PC-3 (cell line): ENCODE results near the gene CCNT1. TPM values are rescaled to one million over a fixed set of nuclear protein-coding genes. Genes with fewer than 3 reads are reported as not detected.

Experiments used
- ATAC-seq: fragments of 200-7000 bp; cut with Tn5 transposase; 2 replicates; pipeline ENCODE4 v1.9.1; 2020; ENCODE audit warnings: mild to moderate bottlenecking, moderate library complexity
- BruUV-seq: library from RNA; stranded (reverse); fragments of 400-500 nt; replicated peaks from 2 replicates; lab custom pipeline; 2021; lab: Mats Ljungman, UMichigan
- CTCF ChIA-PET: fragments of 300-600 bp; sonication (Branson Sonifier 250); formaldehyde crosslinking; loops from one replicate; lab custom pipeline; 2022; ENCODE audit warnings: antibody characterized with exemption; lab: Charles Lee
- POLR2A ChIA-PET: fragments of 300-600 bp; sonication (Branson Sonifier 250); formaldehyde crosslinking; loops from one replicate; lab custom pipeline; 2022; ENCODE audit warnings: antibody characterized with exemption; ENCODE audit not compliant: unreplicated experiment; lab: Charles Lee
- DNase-seq: peaks from one replicate; pipeline ENCODE4 v3.0.0-alpha.2; 2015
- H2AFZ ChIP-seq: fragments of 300-600 bp; sonication (generic); 2 replicates; pipeline ENCODE4 v1.6.0; 2016; ENCODE audit warnings: antibody characterized with exemption, low read length
- H3F3A ChIP-seq: fragments of 300-600 bp; sonication (generic); one replicate; pipeline ENCODE4 v1.6.0; 2017; ENCODE audit warnings: antibody characterized with exemption, low read length, control low read depth, mild to moderate bottlenecking; ENCODE audit not compliant: unreplicated experiment
- H3K27ac ChIP-seq: fragments of 300-600 bp; sonication (generic); 2 replicates; pipeline ENCODE4 v1.5.1; 2016; ENCODE audit warnings: mild to moderate bottlenecking, low read length
- H3K27me3 ChIP-seq: fragments of 300-600 bp; sonication (generic); 2 replicates; pipeline ENCODE4 v1.6.1; 2016; ENCODE audit warnings: low read length, mixed read lengths
- H3K36me3 ChIP-seq: fragments of 300-600 bp; sonication (generic); 2 replicates; pipeline ENCODE4 v1.6.1; 2016; ENCODE audit warnings: low read depth, mixed run types, low read length, mixed read lengths
- H3K4me1 ChIP-seq: fragments of 300-600 bp; sonication (generic); 2 replicates; pipeline ENCODE4 v1.5.1; 2016; ENCODE audit warnings: low read length; ENCODE audit not compliant: insufficient read depth
- H3K4me2 ChIP-seq: fragments of 300-600 bp; sonication (generic); 2 replicates; pipeline ENCODE4 v1.6.0; 2016; ENCODE audit warnings: low read length
- H3K4me3 ChIP-seq: fragments of 300-600 bp; sonication (generic); 2 replicates; pipeline ENCODE4 v1.5.1; 2016; ENCODE audit warnings: mild to moderate bottlenecking, low read length, mixed read lengths
- H3K79me2 ChIP-seq: fragments of 300-600 bp; sonication (generic); 2 replicates; pipeline ENCODE4 v1.6.1; 2017; ENCODE audit warnings: low read length, mixed read lengths
- H3K9ac ChIP-seq: fragments of 300-600 bp; sonication (generic); 2 replicates; pipeline ENCODE4 v1.6.0; 2016; ENCODE audit warnings: mild to moderate bottlenecking, low read length
- H3K9me2 ChIP-seq: fragments of 300-600 bp; sonication (generic); replicated peaks from 2 replicates; pipeline ENCODE4 v1.6.1; 2016; ENCODE audit warnings: mixed run types, low read length, mixed read lengths
- H3K9me3 ChIP-seq: fragments of 300-600 bp; sonication (generic); 2 replicates; pipeline ENCODE4 v1.6.1; 2016; ENCODE audit warnings: low read length, mixed read lengths
- H4K20me1 ChIP-seq: fragments of 300-600 bp; sonication (generic); 2 replicates; pipeline ENCODE4 v1.6.1; 2016; ENCODE audit warnings: low read length, mixed read lengths
- CTCF ChIP-seq: fragments of 300-600 bp; sonication (generic); conservative IDR thresholded peaks from 2 replicates; pipeline ENCODE4 v1.5.1; 2017; ENCODE audit warnings: antibody characterized with exemption, low read depth, mild to moderate bottlenecking, low read length
- EZH2 ChIP-seq: fragments of 300-600 bp; sonication (generic); IDR thresholded peaks from one replicate; pipeline ENCODE4 v1.6.1; 2017; ENCODE audit warnings: antibody characterized with exemption, mild to moderate bottlenecking, low read length; ENCODE audit not compliant: unreplicated experiment
- EZH2phosphoT487 ChIP-seq: fragments of 300-600 bp; sonication (generic); IDR thresholded peaks from 2 replicates; pipeline ENCODE4 v1.6.1; 2018; ENCODE audit warnings: mild to moderate bottlenecking, antibody characterized with exemption, low read length, borderline replicate concordance
- intact Hi-C: fragments of 100-400 bp; cut with micrococcal nuclease; formaldehyde crosslinking; loops from 2 replicates; pipeline ENCODE4 v1.9.0; 2023
- microRNA-seq: library from miRNA; unstranded; fragments of <30 nt; microRNA quantifications from one replicate; pipeline ENCODE4 v1.1.0, GENCODE V29; 2020; ENCODE audit not compliant: unreplicated experiment
- total RNA-seq: library from RNA; depleted of rRNA; stranded (reverse); fragments of >200 nt; gene quantifications from 2 replicates; pipeline ENCODE4 v1.2.3, GENCODE V29; 2014; rRNA removed

The CCNT1 gene
- total RNA-seq, 1 experiment from 2014 or later = 20.7 TPM

GRCh38 chr12:48640428-48640827 lies 76.1 kb downstream of the CCNT1 start:
- H3F3A ChIP-seq = no peaks in the 10 kb centered on the region
- TF ChIP-seq EZH2 (no peak), CTCF (no peak), EZH2phosphoT487 (no peak)
- H3K9me2 ChIP-seq = no peaks in the 10 kb centered on the region
- no peaks in the 10 kb centered on the region for H4K20me1 ChIP-seq
- no peak for ATAC-seq
- POLR2A ChIA-PET = no interaction called here
- intact Hi-C loops = no loop called here
- H3K4me3 ChIP-seq = no peak overlapping the region
- no peaks in the 10 kb centered on the region for H3K79me2 ChIP-seq
- no peaks in the 10 kb centered on the region for H3K4me1 ChIP-seq
- H3K27me3 ChIP-seq = no peaks in the 10 kb centered on the region
- no peak overlapping the region for H3K9ac ChIP-seq
- H3K27ac ChIP-seq = no peak overlapping the region
- H3K9me3 ChIP-seq = no peaks in the 10 kb centered on the region; the same call in 1 of the 2 replicates
- DNase-seq = no peak
- H2AFZ ChIP-seq = no peak overlapping the region
- H3K4me2 ChIP-seq = no peak overlapping the region
- peaks cover 19% of the 10 kb centered on the region for H3K36me3 ChIP-seq
- CTCF ChIA-PET = no interaction called here
- no TSS peak for BruUV-seq

Small RNA genes within 50 kb of the gene (microRNA-seq; reads per million reads assigned to microRNA genes)
- not detected for gene MIR1291

Other genes with a start within 250 kb of the CCNT1 start
- not detected in 2 replicates for gene ANP32D, start 244.1 kb downstream of the CCNT1 start, total RNA-seq
- gene C12orf54, start 234.2 kb downstream of the CCNT1 start, total RNA-seq = not detected in 2 replicates
- not detected in 2 replicates for gene OR8S1, start 191.1 kb downstream of the CCNT1 start, total RNA-seq
- gene LALBA, start 146.7 kb downstream of the CCNT1 start, total RNA-seq = not detected in 2 replicates
- gene KANSL2, start 34.5 kb downstream of the CCNT1 start, total RNA-seq = 33.3 and 33.4 TPM in 2 replicates
- 19.0 and 24.4 TPM in 2 replicates for gene ADCY6, start 72.4 kb upstream of the CCNT1 start, total RNA-seq
- 21.4 and 32.9 TPM in 2 replicates for gene CACNB3, start 101.8 kb upstream of the CCNT1 start, total RNA-seq
- 102 and 105 TPM in 2 replicates for gene DDX23, start 135.5 kb upstream of the CCNT1 start, total RNA-seq
- 7.6 and 8.3 TPM in 2 replicates for gene RND1, start 149.2 kb upstream of the CCNT1 start, total RNA-seq
- gene FKBP11, start 208.8 kb upstream of the CCNT1 start, total RNA-seq = 9.7 and 16.4 TPM in 2 replicates
- gene ARF3, start 240.8 kb upstream of the CCNT1 start, total RNA-seq = 85.5 and 93.0 TPM in 2 replicates